Lower leg skin (tissue), 4 donors: ENCODE results near the gene ADGRA1. TPM values are rescaled to one million over a fixed set of nuclear protein-coding genes. Genes with fewer than 3 reads are reported as not detected.

ENCODE experiments used
- DNase-seq, 2 donors: peaks; one replicate each; pipeline ENCODE4 v3.0.0-alpha.2; 2019; ENCODE audit warnings: low spot score in 2 of 2
- H3K4me3 ChIP-seq: fragments of 200-600 bp; sonication (generic); 2 replicates; pipeline ENCODE4 v1.5.1; 2017; ENCODE audit warnings: mild to moderate bottlenecking, low read depth; ENCODE audit not compliant: poor library complexity, severe bottlenecking
- CTCF ChIP-seq, 3 donors: fragments of 450-650 bp; IDR thresholded peaks; one replicate each; pipeline ENCODE4 v1.5.1; 2016; ENCODE audit warnings: antibody characterized with exemption in 3 of 3, mild to moderate bottlenecking in 3 of 3, moderate library complexity in 2 of 3
- POLR2A ChIP-seq, 2 donors: fragments of 450-650 bp; IDR thresholded peaks; one replicate each; pipeline ENCODE4 v1.6.1; 2016 to 2017; ENCODE audit warnings: antibody characterized with exemption in 2 of 2, mild to moderate bottlenecking in 1 of 2, moderate library complexity in 1 of 2
- WGBS, 2 donors: methylation state at CpG; one replicate each; pipeline ENCODE4 v1.1.5; 2018; 5-methylcytosine and 5-hydroxymethylcytosine counted together
- intact Hi-C: fragments of 100-400 bp; cut with DNase I; formaldehyde crosslinking; loops from one replicate; pipeline ENCODE4 v1.15.0; 2023; ENCODE audit warnings: low total_unique reads
- total RNA-seq, 4 donors: library from RNA; depleted of rRNA; stranded (reverse); fragments of >200 nt; gene quantifications; one replicate each; pipeline ENCODE4 v1.1.0, GENCODE V29; 2016

ADGRA1 gene
- total RNA-seq, 4 donors from 2014 or later, result not detected

DNA sequence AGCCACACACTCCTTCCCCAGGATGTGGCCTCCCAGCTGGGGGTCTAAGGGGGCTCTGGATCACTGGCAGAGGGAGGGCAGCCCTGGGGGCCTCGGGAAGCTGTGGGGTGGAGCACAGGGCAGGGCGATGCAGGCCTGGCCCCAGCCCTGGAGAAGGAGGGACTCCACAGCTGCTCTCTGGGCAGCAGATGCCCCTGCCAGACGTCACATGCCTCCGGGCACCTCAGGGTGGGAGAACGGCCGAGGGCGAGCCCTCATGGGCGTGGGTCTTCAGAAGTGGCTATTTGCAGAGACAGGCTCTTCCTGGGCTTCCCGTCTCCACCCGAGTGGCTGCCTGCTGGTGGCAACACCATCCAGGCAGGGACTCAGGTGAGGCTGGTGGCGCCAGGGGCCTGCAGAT is 16.0 kb upstream of the ADGRA1 start:
- TF ChIP-seq POLR2A (IDR thresholded peaks at IDR 0.05) (no peak), CTCF (IDR thresholded peaks at IDR 0.05) (no peak)
- no peak for DNase-seq
- no peak overlapping the region for H3K4me3 ChIP-seq
- intact Hi-C loops, result no loop called here
- 30 to 42% methylated on average over 3 to 11 of the region's 11 CpGs for WGBS, 2 donors

DNA sequence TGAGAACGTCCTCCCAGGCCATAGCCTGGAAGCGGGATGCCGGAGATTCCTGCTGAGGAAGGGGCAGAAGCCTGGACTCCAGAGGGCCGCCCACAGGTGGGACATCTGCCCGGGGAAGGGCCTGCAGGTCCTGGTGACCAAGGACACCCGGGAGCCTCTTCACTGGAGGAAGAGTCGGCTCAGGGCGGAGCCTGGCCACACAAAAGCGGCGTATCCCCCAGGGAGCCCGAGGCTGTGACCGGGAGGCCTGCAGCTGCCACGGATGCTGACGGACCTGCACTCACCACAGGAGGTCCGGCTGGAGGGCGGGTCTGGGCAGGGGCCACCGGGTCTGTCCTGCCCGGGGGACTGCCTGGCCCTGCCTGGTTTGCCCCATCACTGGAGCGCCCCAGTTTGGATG is 15.5 kb upstream of the ADGRA1 start:
- no peak overlapping the region for H3K4me3 ChIP-seq
- DNase-seq, result no peak
- intact Hi-C loops, result no loop called here
- 63 to 64% methylated on average over 9 to 14 of the region's 19 CpGs for WGBS, 2 donors
- no peak for TF ChIP-seq POLR2A (IDR thresholded peaks at IDR 0.05)
- no peak for TF ChIP-seq CTCF (IDR thresholded peaks at IDR 0.05)

DNA sequence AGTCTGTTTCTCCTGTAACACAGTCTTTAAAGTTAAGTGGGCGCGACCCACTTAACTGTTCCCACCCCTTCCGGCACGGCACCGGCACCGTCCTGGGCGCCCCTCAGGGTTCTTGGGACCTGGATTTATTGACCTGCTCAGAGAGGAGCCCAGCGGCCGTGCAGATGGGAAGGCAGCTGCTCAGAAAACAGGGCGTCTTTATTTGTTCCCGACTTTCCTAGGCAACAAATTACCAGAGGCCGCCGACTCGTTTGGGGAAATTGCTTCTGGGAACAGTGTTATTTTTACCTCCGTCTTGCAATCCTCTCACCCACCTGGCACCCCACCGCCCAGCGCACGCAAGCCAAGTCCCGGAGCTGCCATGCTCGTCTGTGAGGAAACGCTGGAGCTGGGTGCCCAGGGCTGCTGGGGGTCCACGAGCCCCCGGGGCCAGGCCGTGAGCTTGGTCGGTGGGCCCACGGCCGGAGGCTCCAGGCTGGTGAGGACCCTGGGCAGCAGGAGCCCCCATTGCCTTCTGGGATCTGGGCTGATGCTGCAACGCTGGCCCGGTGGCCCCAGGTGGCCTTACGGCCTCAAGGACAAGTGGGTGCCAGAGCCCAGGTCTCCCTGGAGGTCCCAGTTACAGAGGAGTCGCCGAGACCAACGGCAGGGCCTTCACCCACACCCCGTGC is 14.9 kb upstream of the ADGRA1 start:
- intact Hi-C loops, result no loop called here
- WGBS, 2 donors, result 55 to 56% methylated on average over 18 to 20 of the region's 34 CpGs
- TF ChIP-seq CTCF (IDR thresholded peaks at IDR 0.05), result no peak
- no peak for TF ChIP-seq POLR2A (IDR thresholded peaks at IDR 0.05)
- H3K4me3 ChIP-seq, result no peak overlapping the region
- DNase-seq, result no peak

- TF ChIP-seq POLR2A (IDR thresholded peaks at IDR 0.05), result no peak
- TF ChIP-seq CTCF (IDR thresholded peaks at IDR 0.05), result no peak
- DNase-seq, result no peak
- WGBS, 2 donors, result 83 to 85% methylated on average over 24 to 25 of the region's 25 CpGs
- H3K4me3 ChIP-seq, result no peak overlapping the region
- intact Hi-C loops, result no loop called here
Observed at GRCh38 chr10:133075346-133076137, 12.2 kb upstream of the ADGRA1 start.

GRCh38 chr10:133076274-133077038 is 11.3 kb upstream of the ADGRA1 start:
- intact Hi-C loops, result no loop called here
- TF ChIP-seq CTCF (IDR thresholded peaks at IDR 0.05) (no peak), POLR2A (IDR thresholded peaks at IDR 0.05) (no peak)
- 87 to 90% methylated on average over 28 to 30 of the region's 30 CpGs for WGBS, 2 donors
- H3K4me3 ChIP-seq, result no peak overlapping the region
- DNase-seq, result no peak
